Pancreas (tissue), 10 donors: ENCODE measurements around the gene ARHGAP26. TPM values are rescaled to one million over a fixed set of nuclear protein-coding genes. Genes with fewer than 3 reads are reported as not detected.

Experiments
- ATAC-seq, 4 donors: fragments of 200-7000 bp; cut with Tn5 transposase; one replicate each; pipeline versions ENCODE4 v1.8.0 to v1.9.1; 2020; ENCODE audit warnings: mild to moderate bottlenecking in 4 of 4, moderate library complexity in 4 of 4
- DNase-seq, 6 donors: peaks; one replicate each; pipeline ENCODE4 v3.0.0-alpha.2; 2020
- FAIRE-seq: peaks from 2 replicates; lab custom pipeline; 2012; peaks lifted over from hg19 to GRCh38; lab: Jason Lieb, UNC
- H3K27ac ChIP-seq, 4 donors: fragments of 200-600 bp; sonication (generic); 1 replicate in 3 of 4; 2 replicates in 1 of 4; pipeline versions ENCODE4 v1.5.0 to v1.8.0; 2020
- H3K27me3 ChIP-seq, 4 donors: fragments of 200-600 bp; one replicate each; pipeline ENCODE4 v1.8.0; 2021
- H3K36me3 ChIP-seq, 3 donors: fragments of 200-600 bp; sonication (generic) in 1 of 3; one replicate each; pipeline versions ENCODE4 v1.5.0 to v1.8.0; 2020 to 2021
- H3K4me1 ChIP-seq, 3 donors: fragments of 200-600 bp; one replicate each; pipeline ENCODE4 v1.8.0; 2021
- H3K4me3 ChIP-seq, 4 donors: fragments of 200-600 bp; sonication (generic) in 2 of 4; one replicate each; pipeline versions ENCODE4 v1.5.0 to v1.8.0; 2020 to 2021
- H3K9me3 ChIP-seq, 4 donors: fragments of 200-600 bp; one replicate each; pipeline ENCODE4 v1.8.0; 2021
- WGBS, 2 donors: extraction: QIAGEN DNeasy Blood & Tissue Kit; methylation state at CpG; one replicate each; pipeline ENCODE4 v1.1.7; 2013; 5-methylcytosine and 5-hydroxymethylcytosine counted together
- intact Hi-C, 3 donors: fragments of 100-400 bp; cut with DNase I; formaldehyde crosslinking; loops; one replicate each; pipeline versions ENCODE4 v1.11.1 to v1.14.2; 2022
- polyA plus RNA-seq, 2 donors: library from polyadenylated mRNA; stranded (reverse); fragments of 200-250 nt; gene quantifications; one replicate each; pipeline ENCODE4 v1.2.3, GENCODE V29; 2013
- total RNA-seq, 6 donors: library from RNA; stranded (reverse); fragmentation: NEBNext Ultra II Directional in 4 of 6; extraction: Animal tissue kit (Norgen Biotek cat#: 25700) in 4 of 6; gene quantifications; one replicate each; pipeline versions ENCODE4 v1.2.1 to v1.2.4, GENCODE V29; 2021 to 2023
- TF ChIP-seq, protein P1 (sequence below), 4 donors: fragments of 200-600 bp; sonication (generic) in 3 of 4; IDR thresholded peaks; one replicate each; pipeline versions ENCODE4 v1.5.0 to v1.8.0; 2021; ENCODE audit warnings: antibody characterized with exemption in 4 of 4
- donor health status: healthy with polysubstance abuse.
- donor health status: DM: no; HTN: no; CAD: no; lungs with moderate emphysema.
- donor health status: DM: no; HTN: no; CAD: no.
- donor health status: control.
- donor health status: control.
- donor health status: Bipolar disorder and iron deficiency.
- donor health status: DM: yes; HTN: yes; CAD: no.
- donor health status: DM: no; HTN: no; CAD: no.
- donor health status: DM: no; HTN: no; CAD: no.
- donor health status: DM: yes; HTN: yes; CAD: no.

Gene ARHGAP26
- total and polyA plus RNA-seq, 8 donors, result 3.0 to 28.1 (median 10.3) TPM

GRCh38 chr5:143166661-143167420 is 396.7 kb downstream of the ARHGAP26 start:
- FAIRE-seq (no peak), ATAC-seq (peak; percentile 42 to 66 (median 52)), DNase-seq (peak in 2 of 6 donors; percentile 15 to 30)
- intact Hi-C loops, result no loop called here
- 76 to 80% methylated on average over 8 of the region's 8 CpGs for WGBS, 2 donors
- no peaks in the 10 kb centered on the region for H3K36me3 ChIP-seq
- TF ChIP-seq, protein P1, sequence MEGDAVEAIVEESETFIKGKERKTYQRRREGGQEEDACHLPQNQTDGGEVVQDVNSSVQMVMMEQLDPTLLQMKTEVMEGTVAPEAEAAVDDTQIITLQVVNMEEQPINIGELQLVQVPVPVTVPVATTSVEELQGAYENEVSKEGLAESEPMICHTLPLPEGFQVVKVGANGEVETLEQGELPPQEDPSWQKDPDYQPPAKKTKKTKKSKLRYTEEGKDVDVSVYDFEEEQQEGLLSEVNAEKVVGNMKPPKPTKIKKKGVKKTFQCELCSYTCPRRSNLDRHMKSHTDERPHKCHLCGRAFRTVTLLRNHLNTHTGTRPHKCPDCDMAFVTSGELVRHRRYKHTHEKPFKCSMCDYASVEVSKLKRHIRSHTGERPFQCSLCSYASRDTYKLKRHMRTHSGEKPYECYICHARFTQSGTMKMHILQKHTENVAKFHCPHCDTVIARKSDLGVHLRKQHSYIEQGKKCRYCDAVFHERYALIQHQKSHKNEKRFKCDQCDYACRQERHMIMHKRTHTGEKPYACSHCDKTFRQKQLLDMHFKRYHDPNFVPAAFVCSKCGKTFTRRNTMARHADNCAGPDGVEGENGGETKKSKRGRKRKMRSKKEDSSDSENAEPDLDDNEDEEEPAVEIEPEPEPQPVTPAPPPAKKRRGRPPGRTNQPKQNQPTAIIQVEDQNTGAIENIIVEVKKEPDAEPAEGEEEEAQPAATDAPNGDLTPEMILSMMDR (IDR thresholded peaks at IDR 0.05), result no peak
- H3K4me1 ChIP-seq, result no peaks in the 10 kb centered on the region
- no peaks in the 10 kb centered on the region for H3K9me3 ChIP-seq
- H3K27ac ChIP-seq, result no peak overlapping the region
- H3K4me3 ChIP-seq, result no peak overlapping the region
- no peaks in the 10 kb centered on the region for H3K27me3 ChIP-seq

DNA sequence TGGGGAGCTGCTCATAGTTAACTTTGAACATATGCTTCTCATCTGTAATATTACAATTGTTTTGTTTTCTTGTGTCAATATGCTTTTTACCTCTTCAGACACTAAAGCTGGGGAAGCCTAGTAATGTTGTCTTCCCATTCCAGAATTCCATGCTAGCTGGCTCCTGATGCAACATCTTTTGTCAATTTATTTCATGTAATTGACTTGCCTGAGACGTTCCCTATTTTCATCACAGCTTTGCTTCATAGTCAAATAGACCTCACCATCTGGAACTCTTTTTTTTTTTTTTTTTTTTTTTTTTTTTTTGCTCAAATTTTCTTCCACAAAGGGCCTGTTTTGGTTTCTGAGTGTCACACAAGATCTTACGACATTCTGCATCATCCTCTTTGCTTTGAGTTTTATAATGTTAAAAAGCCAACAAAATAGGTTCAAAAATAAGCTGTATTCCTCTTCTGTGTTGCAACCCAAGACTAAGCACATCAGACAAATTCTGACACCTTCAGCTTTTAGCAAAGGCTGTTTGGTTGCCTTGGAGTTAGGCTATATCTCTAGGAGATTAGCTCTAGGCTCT is 398.1 kb downstream of the ARHGAP26 start:
- no peaks in the 10 kb centered on the region for H3K4me1 ChIP-seq
- WGBS, 2 donors, result 80 to 89% methylated on average over 2 of the region's 2 CpGs
- H3K4me3 ChIP-seq, result no peak overlapping the region
- no peaks in the 10 kb centered on the region for H3K27me3 ChIP-seq
- H3K9me3 ChIP-seq, result no peaks in the 10 kb centered on the region
- intact Hi-C loops, result no loop called here
- FAIRE-seq (no peak), ATAC-seq (no peak), DNase-seq (no peak)
- TF ChIP-seq, protein P1 (IDR thresholded peaks at IDR 0.05), result no peak
- H3K27ac ChIP-seq, result no peak overlapping the region
- H3K36me3 ChIP-seq, result no peaks in the 10 kb centered on the region

DNA sequence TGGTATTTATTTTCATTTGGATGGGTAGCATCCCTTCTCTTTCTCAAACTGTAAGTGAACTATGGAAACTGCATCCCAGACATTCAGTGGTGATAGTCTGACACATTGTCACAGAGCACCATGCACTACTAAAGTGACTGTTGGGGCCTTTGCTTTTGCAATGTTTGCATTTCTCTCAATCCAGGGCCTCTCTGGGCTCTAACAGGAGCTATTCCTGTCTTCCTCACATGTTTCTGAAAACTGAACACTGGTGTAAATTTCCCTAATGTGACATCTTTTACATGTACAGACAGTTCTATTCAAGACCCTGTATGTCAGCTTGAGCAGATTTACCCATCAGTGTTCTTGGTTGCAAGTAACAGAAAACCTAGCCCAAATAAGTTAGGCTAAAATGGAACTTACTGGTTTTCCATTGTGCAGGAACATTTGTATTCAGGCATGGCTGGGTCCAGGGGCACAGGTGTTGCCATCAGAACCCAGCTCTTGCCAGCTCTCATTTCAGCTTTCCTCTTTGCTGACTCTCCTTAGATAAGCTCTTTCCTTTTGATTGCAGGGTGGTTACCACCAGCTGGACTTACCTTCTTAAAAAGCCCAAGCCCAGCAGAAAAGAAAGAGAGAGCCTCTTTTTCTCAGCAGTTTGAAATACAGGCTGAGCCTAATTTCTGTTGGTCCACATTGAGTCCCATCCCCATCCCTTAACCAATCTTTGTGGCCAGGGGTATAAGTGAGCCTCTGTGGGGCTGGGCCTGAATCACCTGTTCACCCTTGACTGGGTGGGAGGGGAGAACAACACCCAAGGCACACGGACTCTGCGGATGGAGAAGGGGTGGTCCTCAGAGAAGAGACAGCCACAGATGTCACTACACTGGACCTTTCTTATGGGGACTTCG is 399.0 kb downstream of the ARHGAP26 start:
- no peak for FAIRE-seq
- TF ChIP-seq, protein P1 (IDR thresholded peaks at IDR 0.05), result no peak
- Histone ChIP-seq H3K27me3 (no peaks in the 10 kb centered on the region), H3K4me1 (no peaks in the 10 kb centered on the region), H3K4me3 (no peak overlapping the region), H3K27ac (no peak overlapping the region), H3K36me3 (no peaks in the 10 kb centered on the region), H3K9me3 (no peaks in the 10 kb centered on the region)
- intact Hi-C loops, result no loop called here
- ATAC-seq, result no peak
- DNase-seq, result no peak
- WGBS, 2 donors, result 91 to 95% methylated on average over 3 of the region's 3 CpGs

GRCh38 chr5:143170104-143170503 is 399.9 kb downstream of the ARHGAP26 start:
- Histone ChIP-seq H3K27ac (no peak overlapping the region), H3K4me1 (peaks cover 0 to 4% (median 0%) of the 10 kb centered on the region in 3 donors), H3K27me3 (no peaks in the 10 kb centered on the region), H3K9me3 (no peaks in the 10 kb centered on the region), H3K4me3 (no peak overlapping the region), H3K36me3 (no peaks in the 10 kb centered on the region)
- DNase-seq (no peak), ATAC-seq (no peak), FAIRE-seq (no peak)
- TF ChIP-seq, protein P1 (IDR thresholded peaks at IDR 0.05), result no peak
- intact Hi-C loops, result no loop called here
- WGBS, 2 donors, result 94 to 98% methylated on average over 3 of the region's 3 CpGs
